Measurements from ENCODE around the gene SLC4A9.

Gene SLC4A9, protein sequence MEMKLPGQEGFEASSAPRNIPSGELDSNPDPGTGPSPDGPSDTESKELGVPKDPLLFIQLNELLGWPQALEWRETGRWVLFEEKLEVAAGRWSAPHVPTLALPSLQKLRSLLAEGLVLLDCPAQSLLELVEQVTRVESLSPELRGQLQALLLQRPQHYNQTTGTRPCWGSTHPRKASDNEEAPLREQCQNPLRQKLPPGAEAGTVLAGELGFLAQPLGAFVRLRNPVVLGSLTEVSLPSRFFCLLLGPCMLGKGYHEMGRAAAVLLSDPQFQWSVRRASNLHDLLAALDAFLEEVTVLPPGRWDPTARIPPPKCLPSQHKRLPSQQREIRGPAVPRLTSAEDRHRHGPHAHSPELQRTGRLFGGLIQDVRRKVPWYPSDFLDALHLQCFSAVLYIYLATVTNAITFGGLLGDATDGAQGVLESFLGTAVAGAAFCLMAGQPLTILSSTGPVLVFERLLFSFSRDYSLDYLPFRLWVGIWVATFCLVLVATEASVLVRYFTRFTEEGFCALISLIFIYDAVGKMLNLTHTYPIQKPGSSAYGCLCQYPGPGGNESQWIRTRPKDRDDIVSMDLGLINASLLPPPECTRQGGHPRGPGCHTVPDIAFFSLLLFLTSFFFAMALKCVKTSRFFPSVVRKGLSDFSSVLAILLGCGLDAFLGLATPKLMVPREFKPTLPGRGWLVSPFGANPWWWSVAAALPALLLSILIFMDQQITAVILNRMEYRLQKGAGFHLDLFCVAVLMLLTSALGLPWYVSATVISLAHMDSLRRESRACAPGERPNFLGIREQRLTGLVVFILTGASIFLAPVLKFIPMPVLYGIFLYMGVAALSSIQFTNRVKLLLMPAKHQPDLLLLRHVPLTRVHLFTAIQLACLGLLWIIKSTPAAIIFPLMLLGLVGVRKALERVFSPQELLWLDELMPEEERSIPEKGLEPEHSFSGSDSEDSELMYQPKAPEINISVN

GRCh38 chr5:140360101-140360500, at the start of gene SLC4A9:
SLC4A9 (plus strand) TSS chr5:140360194; CDS start chr5:140360237, 43 bp downstream.
- in situ Hi-C loops (cut with HindIII; ENCODE audit: low pct_ligation_motif_present, low sequenced_read_pairs), result no loop called here

GRCh38 chr5:140310434-140310833, 49.6 kb upstream of the SLC4A9 start:
- H3K27me3 ChIP-seq (replicated peaks), result no peaks in the 10 kb centered on the region
- TF ChIP-seq, protein P1, sequence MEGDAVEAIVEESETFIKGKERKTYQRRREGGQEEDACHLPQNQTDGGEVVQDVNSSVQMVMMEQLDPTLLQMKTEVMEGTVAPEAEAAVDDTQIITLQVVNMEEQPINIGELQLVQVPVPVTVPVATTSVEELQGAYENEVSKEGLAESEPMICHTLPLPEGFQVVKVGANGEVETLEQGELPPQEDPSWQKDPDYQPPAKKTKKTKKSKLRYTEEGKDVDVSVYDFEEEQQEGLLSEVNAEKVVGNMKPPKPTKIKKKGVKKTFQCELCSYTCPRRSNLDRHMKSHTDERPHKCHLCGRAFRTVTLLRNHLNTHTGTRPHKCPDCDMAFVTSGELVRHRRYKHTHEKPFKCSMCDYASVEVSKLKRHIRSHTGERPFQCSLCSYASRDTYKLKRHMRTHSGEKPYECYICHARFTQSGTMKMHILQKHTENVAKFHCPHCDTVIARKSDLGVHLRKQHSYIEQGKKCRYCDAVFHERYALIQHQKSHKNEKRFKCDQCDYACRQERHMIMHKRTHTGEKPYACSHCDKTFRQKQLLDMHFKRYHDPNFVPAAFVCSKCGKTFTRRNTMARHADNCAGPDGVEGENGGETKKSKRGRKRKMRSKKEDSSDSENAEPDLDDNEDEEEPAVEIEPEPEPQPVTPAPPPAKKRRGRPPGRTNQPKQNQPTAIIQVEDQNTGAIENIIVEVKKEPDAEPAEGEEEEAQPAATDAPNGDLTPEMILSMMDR (IDR thresholded peaks at IDR 0.05; ENCODE audit: low read depth, low read length, missing control alignments), result no peak
- H3K27ac ChIP-seq, result peak overlapping the region; percentile 92
- in situ Hi-C loops (cut with HindIII; ENCODE audit: low pct_ligation_motif_present, low sequenced_read_pairs), result no loop called here
- DNase-seq, result no peak
- no peak overlapping the region for H3K4me3 ChIP-seq (ENCODE audit: low read depth, low read length)
- no peaks in the 10 kb centered on the region for H3K36me3 ChIP-seq (replicated peaks)

More at GRCh38 chr5:140360101-140360500, at the start of gene SLC4A9:
- no peaks in the 10 kb centered on the region for H3K36me3 ChIP-seq (replicated peaks)
- no peaks in the 10 kb centered on the region for H3K27me3 ChIP-seq (replicated peaks)
- no peak within 1 kb of the TSS for H3K27ac ChIP-seq
- TF ChIP-seq, protein P1 (IDR thresholded peaks at IDR 0.05; ENCODE audit: low read depth, low read length, missing control alignments), result no peak
- DNase-seq, result no peak
- H3K4me3 ChIP-seq (ENCODE audit: low read depth, low read length), result no peak within 1 kb of the TSS

- no peaks in the 10 kb centered on the region for H3K36me3 ChIP-seq (replicated peaks)
- H3K4me3 ChIP-seq (ENCODE audit: low read depth, low read length), result no peak overlapping the region
- H3K27ac ChIP-seq, result peak overlapping the region; percentile 92
- TF ChIP-seq, protein P1 (IDR thresholded peaks at IDR 0.05; ENCODE audit: low read depth, low read length, missing control alignments), result no peak
- peak; percentile 96 for DNase-seq
- no peaks in the 10 kb centered on the region for H3K27me3 ChIP-seq (replicated peaks)
- in situ Hi-C loops (cut with HindIII; ENCODE audit: low pct_ligation_motif_present, low sequenced_read_pairs), result no loop called here
These were observed 49.0 kb upstream of the SLC4A9 start for GRCh38 chr5:140311011-140311467.

DNA sequence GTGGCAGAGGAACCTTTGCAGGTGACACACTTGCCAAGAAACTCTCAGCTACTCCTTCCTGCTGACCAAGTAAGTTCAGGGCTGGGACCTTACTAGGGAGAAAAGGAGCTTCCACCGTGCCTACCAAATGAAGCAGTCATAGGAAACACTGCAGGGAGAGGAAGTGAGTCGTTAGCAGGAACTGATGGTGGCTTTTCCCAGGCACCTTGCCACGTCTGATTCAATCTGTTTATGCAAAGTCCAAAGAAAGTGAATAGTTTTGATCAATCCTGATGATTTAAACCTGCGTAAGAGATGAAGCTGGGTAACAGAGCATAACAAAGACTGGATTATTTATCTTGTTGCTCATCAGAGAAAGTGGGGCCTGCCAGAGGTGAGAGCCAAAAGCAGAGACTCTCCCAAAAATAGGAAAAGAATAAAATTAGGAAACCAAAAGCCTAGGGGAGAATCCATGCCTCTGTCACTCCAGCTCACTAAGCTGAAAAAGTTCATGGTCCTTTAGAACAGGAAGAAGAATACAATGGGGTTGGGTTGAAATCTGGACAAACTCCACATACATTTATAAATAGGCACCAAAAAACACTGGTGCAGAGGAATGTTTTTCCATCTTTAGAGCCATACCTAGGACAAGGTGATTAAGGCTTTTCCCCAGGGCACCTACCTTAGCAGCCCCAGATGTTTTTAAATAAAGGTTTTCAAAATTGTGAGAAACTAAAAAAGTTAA, 47.8 kb upstream of the SLC4A9 start:
- Histone ChIP-seq H3K27me3 (replicated peaks) (no peaks in the 10 kb centered on the region), H3K4me3 (ENCODE audit: low read depth, low read length) (no peak overlapping the region), H3K27ac (peak overlapping the region; percentile 92), H3K36me3 (replicated peaks) (no peaks in the 10 kb centered on the region)
- DNase-seq, result peak; percentile 97
- in situ Hi-C loops (cut with HindIII; ENCODE audit: low pct_ligation_motif_present, low sequenced_read_pairs), result no loop called here
- TF ChIP-seq, protein P1 (IDR thresholded peaks at IDR 0.05; ENCODE audit: low read depth, low read length, missing control alignments), result no peak

- TF ChIP-seq, protein P1 (IDR thresholded peaks at IDR 0.05; ENCODE audit: low read depth, low read length, missing control alignments), result no peak
- H3K4me3 ChIP-seq (ENCODE audit: low read depth, low read length), result no peak overlapping the region
- in situ Hi-C loops (cut with HindIII; ENCODE audit: low pct_ligation_motif_present, low sequenced_read_pairs), result no loop called here
- peak overlapping the region; percentile 92 for H3K27ac ChIP-seq
- no peaks in the 10 kb centered on the region for H3K36me3 ChIP-seq (replicated peaks)
- no peaks in the 10 kb centered on the region for H3K27me3 ChIP-seq (replicated peaks)
- no peak for DNase-seq
These were observed 47.2 kb upstream of the SLC4A9 start for GRCh38 chr5:140312791-140313189.
